Measurements from ENCODE around the gene NEURL1.

Gene NEURL1

DNA sequence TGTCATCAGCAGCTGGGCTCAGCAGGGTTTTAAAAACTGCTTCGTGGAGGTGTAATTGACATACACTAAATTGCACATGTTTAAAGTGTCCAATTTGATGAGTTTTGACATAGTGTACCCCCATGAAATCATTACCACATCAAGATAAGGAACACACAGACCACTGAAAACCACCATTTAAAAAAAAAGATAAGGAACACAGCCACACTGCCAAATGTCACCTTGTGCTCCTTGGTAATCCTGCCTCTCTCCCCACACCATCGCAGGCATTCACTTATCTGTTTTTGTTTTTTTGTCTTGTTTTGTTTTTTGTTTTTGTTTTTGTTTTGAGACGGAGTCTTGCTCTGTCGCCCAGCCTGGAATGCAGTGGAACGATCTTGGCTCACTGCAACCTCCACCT is 75.0 kb downstream of the NEURL1 start:
- no peak for DNase-seq

DNA sequence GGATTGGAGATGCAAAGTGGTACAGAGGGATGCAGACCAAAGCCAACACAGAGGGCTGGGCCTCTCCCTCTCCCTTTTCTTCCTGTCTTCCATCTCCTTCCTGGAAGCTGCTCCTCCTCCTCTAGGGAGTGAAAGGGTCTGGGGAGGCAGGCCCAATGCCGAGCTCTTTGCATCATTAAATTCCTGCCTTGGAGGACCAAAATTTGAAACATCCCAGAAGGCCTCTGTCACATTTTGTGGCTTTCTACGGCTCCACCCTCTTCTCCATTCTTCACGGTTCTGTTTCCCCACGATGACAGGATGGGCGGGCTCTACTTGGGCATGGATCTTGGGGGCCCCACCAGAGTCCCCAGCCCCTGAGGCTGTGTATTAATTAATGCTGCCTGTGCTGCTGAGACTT is 76.4 kb downstream of the NEURL1 start:
- DNase-seq: no peak

- no peak for DNase-seq
Measured at GRCh38 chr10:103570844-103571655, 77.5 kb downstream of the NEURL1 start.

DNA sequence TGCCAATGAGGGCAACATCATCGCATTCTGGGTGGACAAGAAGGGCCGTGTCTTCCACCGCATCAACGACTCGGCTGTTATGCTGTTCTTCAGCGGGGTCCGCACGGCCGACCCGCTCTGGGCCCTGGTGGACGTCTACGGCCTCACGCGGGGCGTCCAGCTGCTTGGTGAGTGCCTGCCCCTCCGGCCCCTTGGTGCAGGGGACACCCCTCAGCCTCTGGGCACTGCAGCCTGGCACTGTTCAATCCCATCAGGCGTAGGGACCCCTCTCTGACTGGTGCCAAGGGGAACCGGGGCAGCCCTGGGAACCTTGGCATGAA is 78.1 kb downstream of the NEURL1 start:
- DNase-seq: no peak

GRCh38 chr10:103572347-103573204 is 79.1 kb downstream of the NEURL1 start:
- no peak for DNase-seq

- DNase-seq: no peak
Measured at GRCh38 chr10:103573205-103573487, 79.6 kb downstream of the NEURL1 start.

DNA sequence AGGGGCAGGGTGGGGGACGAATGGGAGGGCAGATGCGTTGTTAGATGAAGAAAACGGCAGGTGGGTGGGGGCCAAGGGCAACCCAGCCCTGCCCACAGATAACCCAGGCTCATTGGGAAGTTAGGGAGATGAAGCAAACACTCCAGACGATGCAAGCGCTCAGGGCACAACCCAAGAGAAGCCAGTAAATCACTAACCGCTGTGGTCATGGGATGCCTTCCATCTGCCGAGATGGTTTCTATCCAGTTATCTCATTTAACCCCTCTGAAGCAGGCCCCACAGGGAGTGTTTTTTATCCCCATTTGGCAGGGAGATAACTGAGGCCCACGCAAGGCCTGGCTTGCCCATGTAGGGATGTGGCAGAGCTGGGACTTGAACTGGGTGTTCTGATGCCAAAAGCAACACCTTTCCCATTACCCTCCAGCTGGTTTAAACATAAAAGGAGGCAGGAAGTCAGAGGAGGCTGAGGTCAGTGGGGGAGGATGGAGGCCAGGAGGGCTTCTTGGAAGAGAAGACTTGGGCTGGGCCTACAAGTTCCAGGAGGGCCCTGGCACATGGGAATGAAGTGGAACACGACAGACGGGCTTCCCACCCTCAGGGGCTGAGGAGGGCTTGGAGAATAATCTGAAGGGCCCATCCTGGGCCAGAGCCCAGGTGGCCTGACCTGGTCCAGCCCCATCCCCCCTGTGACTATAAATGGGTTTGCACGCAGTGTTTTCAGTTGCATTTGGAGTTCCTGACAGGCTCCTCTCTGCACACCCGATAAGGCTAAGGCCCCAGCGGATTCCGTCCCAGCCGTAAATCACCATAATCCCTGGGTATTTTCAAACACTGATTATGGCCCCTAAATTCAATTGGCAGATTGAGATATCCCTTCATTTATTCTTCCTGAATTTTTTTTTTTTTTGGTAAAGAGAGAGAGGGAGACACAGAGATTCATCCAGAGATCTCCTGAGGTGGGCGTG is 80.9 kb downstream of the NEURL1 start:
- DNase-seq: no peak

DNA sequence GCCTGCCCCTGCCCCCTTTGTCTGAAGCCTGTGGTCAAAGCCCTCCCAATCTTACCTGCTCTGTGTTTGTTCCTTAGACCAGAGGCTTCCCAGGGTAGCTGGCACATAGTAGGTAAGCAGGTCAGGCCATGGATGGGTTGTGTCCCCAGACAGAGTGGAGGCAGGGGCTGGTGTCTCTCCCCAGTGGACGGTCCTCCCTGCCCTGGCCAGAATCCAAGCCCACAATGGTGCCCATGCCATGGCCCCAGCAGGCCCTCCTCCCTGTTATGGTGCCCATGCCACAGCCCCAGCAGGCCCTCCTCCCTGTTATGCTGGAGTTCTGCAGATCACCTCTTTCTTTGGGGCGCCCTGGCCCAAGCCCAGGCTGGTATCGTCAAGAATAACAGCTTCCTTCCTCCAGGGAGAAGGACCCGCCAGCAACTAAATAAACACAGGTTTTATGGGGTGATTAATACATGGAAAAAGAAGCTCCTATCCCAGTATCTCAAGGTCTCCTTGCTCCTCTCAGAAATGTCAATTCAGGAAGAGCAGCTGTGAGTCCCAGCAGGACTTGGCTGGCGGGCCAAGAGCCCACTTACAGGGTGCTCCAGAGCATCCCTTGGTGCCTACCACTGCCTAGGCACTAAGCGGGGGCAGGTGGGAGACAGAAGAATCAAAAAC is 82.0 kb downstream of the NEURL1 start:
- DNase-seq: no peak

DNA sequence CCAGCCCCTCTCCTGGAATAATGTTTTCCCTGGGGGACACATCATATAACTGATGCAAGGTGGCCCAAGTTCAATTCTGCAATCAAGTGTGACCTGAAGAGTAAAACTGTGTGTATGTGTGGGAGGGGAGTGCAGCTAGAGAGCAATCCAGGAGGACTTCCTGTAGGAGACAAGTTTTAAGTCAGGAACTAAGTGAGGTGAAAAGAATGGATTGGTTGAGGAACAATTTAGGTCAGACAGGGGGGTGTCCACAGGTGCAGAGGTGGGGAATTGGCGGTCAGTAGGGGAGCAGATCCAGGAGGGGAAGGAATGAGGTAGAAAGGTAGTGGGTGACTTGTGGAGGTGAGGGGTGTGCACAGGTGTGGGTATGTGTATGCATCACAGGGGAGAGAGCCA is 82.6 kb downstream of the NEURL1 start:
- DNase-seq: no peak

GRCh38 chr10:103576862-103577261 is 83.4 kb downstream of the NEURL1 start:
- DNase-seq: no peak

DNA sequence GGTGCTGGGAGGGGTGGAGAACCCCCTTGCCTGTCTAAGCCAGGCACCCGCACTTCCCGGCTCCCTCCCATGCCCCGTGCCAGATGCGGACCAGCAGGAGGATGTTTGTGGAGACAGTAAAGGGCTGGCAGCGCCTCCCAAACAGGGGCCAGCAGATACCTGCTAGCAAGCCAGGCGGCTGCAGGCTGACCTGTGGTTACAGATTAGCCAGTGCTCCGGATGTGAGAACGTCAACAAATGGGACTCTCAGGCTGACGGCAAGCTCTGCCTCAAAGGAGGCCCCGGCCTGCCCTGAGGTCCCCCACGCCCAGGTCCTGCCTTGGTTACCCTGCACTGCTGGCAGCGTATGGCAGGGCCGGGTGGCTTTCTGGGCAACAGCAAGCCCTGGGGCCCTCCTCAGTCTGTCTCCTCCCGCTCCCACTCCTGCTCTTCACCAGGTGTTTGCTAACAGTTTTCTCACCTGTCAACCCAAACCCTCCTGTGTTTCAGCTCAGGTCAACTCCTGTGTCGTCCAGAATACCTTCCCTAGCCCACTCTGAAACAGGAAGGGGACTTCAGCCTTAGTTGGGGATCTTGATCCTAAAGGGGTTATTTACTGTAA is 85.4 kb downstream of the NEURL1 start:
- DNase-seq: no peak

DNA sequence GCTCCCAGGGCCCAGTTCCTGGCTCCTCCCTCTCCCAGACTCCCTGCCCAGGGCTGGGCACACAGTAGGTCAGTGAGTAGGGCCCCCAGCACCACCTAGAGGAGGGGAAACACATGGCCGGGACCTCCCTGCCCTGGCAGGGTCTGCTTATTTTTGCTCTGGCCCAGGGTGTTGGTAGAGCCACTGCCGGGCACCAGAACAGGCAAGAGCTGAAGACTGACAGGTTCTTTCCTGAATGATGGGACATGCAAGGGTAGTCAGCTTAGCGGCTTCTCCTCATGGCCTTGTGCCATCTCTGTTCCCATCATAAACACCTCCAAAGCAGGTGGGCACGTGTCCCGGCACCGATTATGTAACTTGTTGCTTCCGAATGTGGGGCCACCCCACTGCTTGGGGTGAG is 86.5 kb downstream of the NEURL1 start:
- DNase-seq: no peak

- DNase-seq: no peak
Measured at GRCh38 chr10:103580430-103580829, 86.9 kb downstream of the NEURL1 start.

GRCh38 chr10:103581499-103581898 is 88.0 kb downstream of the NEURL1 start:
- no peak for DNase-seq

GRCh38 chr10:103582331-103583123 is 89.0 kb downstream of the NEURL1 start:
- no peak for DNase-seq

- peak; percentile 10 for DNase-seq
Measured at GRCh38 chr10:103583871-103584215, 90.3 kb downstream of the NEURL1 start.

DNA sequence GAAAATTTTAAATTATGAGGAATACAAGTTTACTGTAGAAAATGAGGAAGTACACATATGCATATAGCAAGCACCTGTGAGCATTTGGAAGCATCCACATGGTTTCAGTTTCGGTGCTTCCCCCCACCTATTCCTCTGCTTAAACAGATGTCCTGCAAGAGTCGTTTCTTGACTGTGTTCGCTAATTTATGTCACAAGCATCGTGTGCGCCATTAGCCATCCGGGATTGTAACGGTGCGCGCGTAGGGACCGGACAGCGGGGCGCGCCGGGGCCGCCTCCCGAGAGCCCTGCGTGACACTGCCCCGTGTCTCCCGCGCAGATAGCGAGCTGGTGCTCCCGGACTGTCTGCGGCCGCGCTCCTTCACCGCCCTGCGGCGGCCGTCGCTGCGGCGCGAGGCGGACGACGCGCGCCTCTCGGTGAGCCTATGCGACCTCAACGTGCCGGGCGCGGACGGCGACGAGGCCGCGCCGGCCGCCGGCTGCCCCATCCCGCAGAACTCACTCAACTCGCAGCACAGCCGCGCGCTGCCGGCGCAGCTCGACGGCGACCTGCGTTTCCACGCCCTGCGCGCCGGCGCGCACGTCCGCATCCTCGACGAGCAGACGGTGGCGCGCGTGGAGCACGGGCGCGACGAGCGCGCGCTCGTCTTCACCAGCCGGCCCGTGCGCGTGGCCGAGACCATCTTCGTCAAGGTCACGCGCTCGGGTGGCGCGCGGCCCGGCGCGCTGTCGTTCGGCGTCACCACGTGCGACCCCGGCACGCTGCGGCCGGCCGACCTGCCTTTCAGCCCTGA is 90.9 kb downstream of the NEURL1 start:
- DNase-seq: peak; percentile 84

- DNase-seq: no peak
Measured at GRCh38 chr10:103585011-103585405, 91.5 kb downstream of the NEURL1 start.

- no peak for DNase-seq
Measured at GRCh38 chr10:103587073-103587472, 93.6 kb downstream of the NEURL1 start.

DNA sequence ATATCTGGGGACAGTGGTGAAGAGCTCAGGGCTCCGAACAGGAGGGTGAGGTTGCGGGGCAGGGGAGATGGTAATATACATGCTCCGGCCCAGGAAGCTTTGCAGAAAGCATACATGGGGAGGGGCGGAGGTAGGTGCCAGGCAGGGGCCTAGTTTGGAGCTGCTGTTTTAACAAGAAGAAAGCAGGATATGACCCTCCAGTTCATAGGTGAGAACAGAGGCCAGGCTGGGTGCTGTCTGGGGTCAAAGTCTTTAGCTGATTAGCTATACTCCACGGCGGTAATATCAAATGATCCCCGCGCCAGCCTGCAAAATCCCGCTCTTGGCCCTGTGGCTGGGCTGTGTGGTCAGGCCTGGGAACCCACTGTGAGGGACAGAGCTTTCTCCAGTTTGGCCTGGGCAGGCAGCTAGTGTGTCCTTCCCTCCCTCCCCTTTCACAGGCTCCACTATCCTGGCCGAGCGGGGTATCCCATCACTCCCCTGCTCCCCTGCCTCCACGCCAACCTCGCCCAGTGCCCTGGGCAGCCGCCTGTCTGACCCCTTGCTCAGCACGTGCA is 95.6 kb downstream of the NEURL1 start:
- no peak for DNase-seq
